ENCODE measurements around the gene PTCD2.

PTCD2 gene

GRCh38 chr5:72281430-72281763 is 38.8 kb upstream of the PTCD2 start:
- Histone ChIP-seq H3K4me1 (ENCODE audit: insufficient read depth, low read length, severe bottlenecking) (peaks cover 56% of the 10 kb centered on the region), H3K9ac (ENCODE audit: low read length) (no peak overlapping the region), H3K4me3 (ENCODE audit: low read depth, low read length, poor library complexity, severe bottlenecking) (no peak overlapping the region), H3K27me3 (ENCODE audit: insufficient read depth, low read length) (no peaks in the 10 kb centered on the region), H4K20me1 (ENCODE audit: insufficient read depth, low read length) (no peaks in the 10 kb centered on the region), H3K27ac (ENCODE audit: low read depth, low read length, poor library complexity, severe bottlenecking) (peak overlapping the region; percentile 30), H3K79me2 (ENCODE audit: insufficient read depth, low read length) (peaks cover 7% of the 10 kb centered on the region; the same call in 1 of the 2 replicates), H3K36me3 (ENCODE audit: insufficient read depth, low read length) (peaks cover 65% of the 10 kb centered on the region), H3K4me2 (ENCODE audit: low read length) (no peak overlapping the region), H3K9me3 (ENCODE audit: low read length) (no peaks in the 10 kb centered on the region), H2AFZ (ENCODE audit: low read length) (no peak overlapping the region), H3K9me2 (ENCODE audit: low read depth, low read length) (no peaks in the 10 kb centered on the region), H3F3A (ENCODE audit: insufficient read depth, low read length) (no peaks in the 10 kb centered on the region)
- TF ChIP-seq CTCF (IDR thresholded peaks at IDR 0.05; ENCODE audit: low read length) (no peak), EZH2 (IDR thresholded peaks at IDR 0.05; ENCODE audit: borderline replicate concordance, low read length) (no peak)

- peaks cover 56% of the 10 kb centered on the region for H3K4me1 ChIP-seq (ENCODE audit: insufficient read depth, low read length, severe bottlenecking)
- no peaks in the 10 kb centered on the region for H3K27me3 ChIP-seq (ENCODE audit: insufficient read depth, low read length)
- no peak overlapping the region for H3K4me3 ChIP-seq (ENCODE audit: low read depth, low read length, poor library complexity, severe bottlenecking)
- H2AFZ ChIP-seq (ENCODE audit: low read length): no peak overlapping the region
- no peak overlapping the region for H3K4me2 ChIP-seq (ENCODE audit: low read length)
- no peaks in the 10 kb centered on the region for H4K20me1 ChIP-seq (ENCODE audit: insufficient read depth, low read length)
- peaks cover 6% of the 10 kb centered on the region; the same call in 1 of the 2 replicates for H3K79me2 ChIP-seq (ENCODE audit: insufficient read depth, low read length)
- H3K27ac ChIP-seq (ENCODE audit: low read depth, low read length, poor library complexity, severe bottlenecking): peak overlapping the region; percentile 30
- TF ChIP-seq EZH2 (IDR thresholded peaks at IDR 0.05; ENCODE audit: borderline replicate concordance, low read length) (no peak), CTCF (IDR thresholded peaks at IDR 0.05; ENCODE audit: low read length) (no peak)
- no peaks in the 10 kb centered on the region for H3F3A ChIP-seq (ENCODE audit: insufficient read depth, low read length)
- no peak overlapping the region for H3K9ac ChIP-seq (ENCODE audit: low read length)
- H3K9me3 ChIP-seq (ENCODE audit: low read length): no peaks in the 10 kb centered on the region
- H3K36me3 ChIP-seq (ENCODE audit: insufficient read depth, low read length): peaks cover 64% of the 10 kb centered on the region
- no peaks in the 10 kb centered on the region for H3K9me2 ChIP-seq (ENCODE audit: low read depth, low read length)
These were observed 38.2 kb upstream of the PTCD2 start for GRCh38 chr5:72281764-72282499.

DNA sequence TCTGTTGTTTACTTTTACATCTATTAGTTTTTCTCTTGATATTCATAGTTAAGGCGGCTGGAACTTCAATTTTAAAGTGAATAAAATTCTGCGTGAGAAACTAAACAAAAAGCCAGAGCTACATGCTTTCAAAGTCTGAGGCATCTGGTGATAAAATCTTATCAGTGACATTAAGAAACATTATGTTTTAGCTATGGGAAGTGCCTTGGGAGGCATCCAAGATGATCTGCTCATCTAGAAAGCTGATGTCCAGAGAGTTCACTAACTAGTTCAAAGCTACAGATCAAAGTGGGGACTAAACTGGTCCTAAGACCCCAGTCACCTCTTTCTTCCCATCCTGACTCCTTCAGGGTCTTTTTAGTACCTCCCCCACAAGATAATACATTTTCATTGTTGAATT is 37.3 kb upstream of the PTCD2 start:
- H3K4me2 ChIP-seq (ENCODE audit: low read length): no peak overlapping the region
- peaks cover 67% of the 10 kb centered on the region for H3K36me3 ChIP-seq (ENCODE audit: insufficient read depth, low read length)

More for the DNA sequence above, 37.3 kb upstream of the PTCD2 start:
- Histone ChIP-seq H3K27me3 (ENCODE audit: insufficient read depth, low read length) (no peaks in the 10 kb centered on the region), H3F3A (ENCODE audit: insufficient read depth, low read length) (no peaks in the 10 kb centered on the region), H3K9me3 (ENCODE audit: low read length) (no peaks in the 10 kb centered on the region), H3K4me1 (ENCODE audit: insufficient read depth, low read length, severe bottlenecking) (peaks cover 56% of the 10 kb centered on the region), H3K79me2 (ENCODE audit: insufficient read depth, low read length) (peaks cover 6% of the 10 kb centered on the region; the same call in 1 of the 2 replicates), H2AFZ (ENCODE audit: low read length) (no peak overlapping the region), H3K4me3 (ENCODE audit: low read depth, low read length, poor library complexity, severe bottlenecking) (no peak overlapping the region), H3K9ac (ENCODE audit: low read length) (no peak overlapping the region; the same call in 1 of the 2 replicates), H3K27ac (ENCODE audit: low read depth, low read length, poor library complexity, severe bottlenecking) (peak overlapping the region; percentile 15), H3K9me2 (ENCODE audit: low read depth, low read length) (no peaks in the 10 kb centered on the region), H4K20me1 (ENCODE audit: insufficient read depth, low read length) (no peaks in the 10 kb centered on the region)
- TF ChIP-seq CTCF (IDR thresholded peaks at IDR 0.05; ENCODE audit: low read length) (no peak), EZH2 (IDR thresholded peaks at IDR 0.05; ENCODE audit: borderline replicate concordance, low read length) (no peak)

All from OCI-LY1 (cell line).